Astrocyte of the spinal cord (primary cell): ENCODE data around the gene SLC22A3.

Experiments
- DNase-seq: peaks from one replicate; pipeline ENCODE4 v3.0.0; 2011; ENCODE audit warnings: low read depth, low spot score
- H3K4me3 ChIP-seq: 2 replicates; pipeline ENCODE4 v1.5.1; 2011; ENCODE audit warnings: low read depth, mild to moderate bottlenecking, low read length, moderate library complexity
- in situ Hi-C: cut with HindIII; loops from 2 replicates; pipeline ENCODE4 v1.10.0; 2017; ENCODE audit warnings: low sequenced_read_pairs
- TF ChIP-seq, protein P1 (sequence below): IDR thresholded peaks from 2 replicates; pipeline ENCODE4 v1.5.1; 2012; ENCODE audit warnings: low read depth, mild to moderate bottlenecking, low read length, inconsistent platforms

The SLC22A3 gene

DNA sequence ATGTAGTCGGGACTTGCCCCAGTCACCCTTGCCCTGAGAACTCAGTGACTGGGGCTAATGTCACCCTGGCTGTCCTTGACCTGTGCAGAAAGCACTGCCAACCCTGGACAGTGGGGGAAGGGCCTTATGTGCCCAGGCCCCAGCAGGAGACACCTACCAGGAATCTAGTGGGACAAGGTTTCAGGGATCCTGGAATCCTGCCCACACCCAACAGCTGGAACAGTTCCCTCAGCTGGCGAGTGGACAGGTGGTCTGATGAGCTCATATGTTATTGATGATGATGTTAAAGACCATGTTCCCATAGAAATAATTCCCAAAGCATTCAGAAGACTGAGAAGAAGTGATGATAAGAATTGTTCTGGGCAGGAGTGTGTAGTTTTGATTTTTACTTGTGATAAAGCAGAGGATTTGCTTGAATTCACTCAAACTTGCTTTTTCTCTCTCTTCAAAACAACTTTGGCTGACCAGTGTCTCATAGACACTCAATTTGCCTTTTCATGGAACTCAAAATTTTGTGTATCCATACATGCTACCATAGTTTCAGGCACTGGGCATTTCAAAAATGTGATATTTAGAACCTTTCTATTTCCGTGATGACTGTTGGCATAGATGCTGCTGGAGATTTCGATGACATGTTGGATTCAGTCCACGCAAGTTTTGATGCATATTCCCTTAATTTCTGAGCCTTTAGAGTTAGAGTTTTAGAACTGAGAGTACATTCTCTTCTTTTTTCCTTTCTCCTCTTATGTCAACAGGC lies 79.3 kb downstream of the SLC22A3 start:
- in situ Hi-C loops: no loop called here
- no peak overlapping the region for H3K4me3 ChIP-seq
- TF ChIP-seq, protein P1, sequence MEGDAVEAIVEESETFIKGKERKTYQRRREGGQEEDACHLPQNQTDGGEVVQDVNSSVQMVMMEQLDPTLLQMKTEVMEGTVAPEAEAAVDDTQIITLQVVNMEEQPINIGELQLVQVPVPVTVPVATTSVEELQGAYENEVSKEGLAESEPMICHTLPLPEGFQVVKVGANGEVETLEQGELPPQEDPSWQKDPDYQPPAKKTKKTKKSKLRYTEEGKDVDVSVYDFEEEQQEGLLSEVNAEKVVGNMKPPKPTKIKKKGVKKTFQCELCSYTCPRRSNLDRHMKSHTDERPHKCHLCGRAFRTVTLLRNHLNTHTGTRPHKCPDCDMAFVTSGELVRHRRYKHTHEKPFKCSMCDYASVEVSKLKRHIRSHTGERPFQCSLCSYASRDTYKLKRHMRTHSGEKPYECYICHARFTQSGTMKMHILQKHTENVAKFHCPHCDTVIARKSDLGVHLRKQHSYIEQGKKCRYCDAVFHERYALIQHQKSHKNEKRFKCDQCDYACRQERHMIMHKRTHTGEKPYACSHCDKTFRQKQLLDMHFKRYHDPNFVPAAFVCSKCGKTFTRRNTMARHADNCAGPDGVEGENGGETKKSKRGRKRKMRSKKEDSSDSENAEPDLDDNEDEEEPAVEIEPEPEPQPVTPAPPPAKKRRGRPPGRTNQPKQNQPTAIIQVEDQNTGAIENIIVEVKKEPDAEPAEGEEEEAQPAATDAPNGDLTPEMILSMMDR: no peak
- no peak for DNase-seq

DNA sequence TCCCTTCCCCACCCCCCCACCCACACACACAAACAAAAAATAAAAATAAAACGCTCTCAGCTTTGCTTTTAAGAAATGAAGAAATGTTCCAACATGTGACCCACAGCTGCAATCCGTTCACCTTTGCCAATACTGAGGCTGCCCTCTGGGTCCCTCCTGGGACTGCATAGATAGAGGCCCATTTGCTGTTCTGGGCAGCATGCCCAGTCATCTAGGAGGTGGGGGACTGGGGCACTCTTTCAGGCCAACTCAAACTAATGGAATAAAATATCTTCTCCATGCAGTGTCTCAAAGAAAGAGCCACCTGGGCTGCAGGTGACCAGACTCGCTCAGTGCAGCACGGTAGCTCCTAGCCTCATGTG lies 79.9 kb downstream of the SLC22A3 start:
- H3K4me3 ChIP-seq: no peak overlapping the region
- no peak for DNase-seq
- TF ChIP-seq, protein P1: no peak
- in situ Hi-C loops: no loop called here

DNA sequence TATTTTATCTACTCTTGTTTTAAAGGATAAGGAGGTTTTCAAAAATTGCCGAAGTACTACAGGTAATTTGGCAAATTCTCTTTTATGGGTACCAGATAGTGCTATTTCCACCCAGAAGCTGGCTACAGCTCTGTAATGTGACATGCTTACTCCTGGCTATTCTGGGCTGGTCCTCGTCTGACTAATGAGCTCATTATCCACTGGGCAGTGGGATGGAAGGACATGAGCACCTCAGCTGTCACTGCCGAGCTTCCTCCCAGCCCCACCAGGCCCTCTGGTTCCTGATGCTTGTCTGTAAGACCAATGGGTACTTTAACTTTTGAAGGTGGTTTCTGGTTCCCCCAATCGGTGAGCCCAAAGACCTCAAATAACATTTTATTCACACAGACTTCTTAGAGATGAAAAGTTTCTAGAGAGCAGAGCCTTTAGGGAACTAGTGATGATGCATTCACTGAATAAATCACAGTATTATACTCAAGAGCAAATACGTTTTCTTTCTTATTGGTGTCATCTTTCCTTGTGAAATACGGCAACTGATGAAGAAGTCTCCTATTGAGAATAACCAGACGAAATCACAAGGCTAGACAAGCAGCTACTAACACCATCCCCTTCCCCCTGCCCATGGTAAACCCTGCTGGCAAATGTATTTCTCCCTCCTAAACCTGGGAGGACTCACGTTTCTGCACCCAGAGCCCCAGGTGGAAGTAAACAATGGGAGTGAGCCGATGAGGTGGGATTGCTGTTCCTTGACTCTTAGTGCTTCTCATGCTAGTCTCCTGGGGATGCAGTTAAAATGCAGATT lies 80.8 kb downstream of the SLC22A3 start:
- H3K4me3 ChIP-seq: no peak overlapping the region
- TF ChIP-seq, protein P1: no peak
- no peak for DNase-seq
- in situ Hi-C loops: no loop called here

DNA sequence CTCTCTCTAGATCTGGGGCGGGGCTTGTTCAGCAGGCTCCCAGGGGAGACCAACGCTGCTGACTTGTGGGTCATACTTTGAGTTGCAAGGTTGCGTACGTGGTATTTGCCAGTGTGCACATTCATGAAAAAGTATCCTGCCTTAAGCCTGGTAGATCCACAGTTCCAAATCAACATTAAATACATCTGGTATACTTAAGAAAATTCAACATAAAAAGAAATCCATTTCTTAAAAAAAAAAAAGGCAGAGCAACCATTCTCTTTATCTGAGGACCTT lies 81.4 kb downstream of the SLC22A3 start:
- H3K4me3 ChIP-seq: no peak overlapping the region
- in situ Hi-C loops: no loop called here
- TF ChIP-seq, protein P1: no peak
- DNase-seq: no peak

DNA sequence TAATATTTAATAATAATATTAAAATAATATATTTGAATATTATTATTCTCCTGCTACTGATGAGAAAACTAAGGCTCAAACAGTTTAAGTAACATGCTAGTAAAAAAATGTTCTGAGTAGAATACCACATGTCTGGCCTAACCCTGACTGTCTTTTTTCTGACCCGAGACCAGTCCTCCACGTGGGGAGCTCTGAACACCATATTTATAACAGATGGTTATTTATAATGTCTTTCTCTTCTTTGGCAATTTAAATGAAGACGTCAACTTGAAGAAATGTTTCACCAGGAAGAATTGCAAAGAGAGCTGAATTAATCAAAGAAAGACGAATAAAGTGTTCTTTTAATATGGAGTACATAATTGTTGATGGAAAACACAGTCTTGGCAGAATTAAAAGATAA lies 82.0 kb downstream of the SLC22A3 start:
- DNase-seq: no peak
- H3K4me3 ChIP-seq: no peak overlapping the region
- TF ChIP-seq, protein P1: no peak
- in situ Hi-C loops: no loop called here

DNA sequence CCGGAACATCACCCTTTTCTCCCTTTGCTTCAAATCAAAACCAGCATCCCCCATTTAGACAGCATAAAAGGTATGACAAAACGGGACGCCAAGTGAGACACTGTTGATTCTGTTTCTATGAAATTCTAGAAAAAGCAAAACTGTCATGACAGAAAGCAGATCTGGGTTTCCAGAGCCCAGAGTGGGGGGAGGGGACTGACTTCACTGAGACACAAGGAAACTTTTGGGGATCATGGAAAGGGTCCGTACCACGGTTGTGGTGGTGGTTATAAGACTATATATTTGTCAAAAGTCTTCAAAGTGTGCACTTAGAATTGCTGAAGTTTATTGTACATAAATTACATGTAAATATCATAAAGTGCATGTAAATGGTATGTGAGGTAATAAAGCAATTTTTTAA lies 82.6 kb downstream of the SLC22A3 start:
- in situ Hi-C loops: no loop called here
- DNase-seq: no peak
- no peak overlapping the region for H3K4me3 ChIP-seq
- TF ChIP-seq, protein P1: no peak
